Gastrocnemius medialis (tissue), 4 donors: ENCODE results near the gene METTL26.

Experiments used
- CTCF ChIP-seq, 5 experiments: fragments of 450-650 bp in 3 of 5; fragments of 200-600 bp in 2 of 5; sonication (generic) in 2 of 5; IDR thresholded peaks in 4 of 5; conservative IDR thresholded peaks in 1 of 5; 1 replicate in 4 of 5; 2 replicates in 1 of 5; pipeline ENCODE4 v1.5.1; 2016 to 2019; ENCODE audit warnings: antibody characterized with exemption in 5 of 5, mild to moderate bottlenecking in 3 of 5, moderate library complexity in 3 of 5
- POLR2A ChIP-seq, 2 donors: fragments of 450-650 bp; IDR thresholded peaks; one replicate each; pipeline ENCODE4 v1.6.1; 2017; ENCODE audit warnings: antibody characterized with exemption in 2 of 2, mild to moderate bottlenecking in 2 of 2, moderate library complexity in 2 of 2

GRCh38 chr16:628321-629061, 7.6 kb downstream of the METTL26 start:
- TF ChIP-seq CTCF (IDR thresholded peaks at IDR 0.05 in 4 of 5, conservative IDR thresholded peaks at IDR 0.05 in 1 of 5) (no peak), POLR2A (IDR thresholded peaks at IDR 0.05) (no peak)
